NT2/D1 (cell line): ENCODE measurements around the gene ATCAY.

ENCODE experiments used
- SUZ12 ChIP-seq: IDR thresholded peaks from 2 replicates; pipeline ENCODE4 v1.6.1; 2011; ENCODE audit not compliant: insufficient read length, insufficient read depth; ENCODE audit errors: extremely low read depth
- YY1 ChIP-seq: IDR thresholded peaks from 2 replicates; pipeline ENCODE4 v1.6.1; 2011; ENCODE audit not compliant: insufficient read length, insufficient read depth

- TF ChIP-seq SUZ12 (no peak), YY1 (no peak)
These were observed 20.0 kb upstream of the ATCAY start for GRCh38 chr19:3860499-3860898.
